ENCODE data around the gene IL12RB2.
"Not testable (repeated sequence)": the region's sequence is repeated elsewhere in the genome, so short reads cannot be mapped to it uniquely, and the experiment has no call there.

The IL12RB2 gene

DNA sequence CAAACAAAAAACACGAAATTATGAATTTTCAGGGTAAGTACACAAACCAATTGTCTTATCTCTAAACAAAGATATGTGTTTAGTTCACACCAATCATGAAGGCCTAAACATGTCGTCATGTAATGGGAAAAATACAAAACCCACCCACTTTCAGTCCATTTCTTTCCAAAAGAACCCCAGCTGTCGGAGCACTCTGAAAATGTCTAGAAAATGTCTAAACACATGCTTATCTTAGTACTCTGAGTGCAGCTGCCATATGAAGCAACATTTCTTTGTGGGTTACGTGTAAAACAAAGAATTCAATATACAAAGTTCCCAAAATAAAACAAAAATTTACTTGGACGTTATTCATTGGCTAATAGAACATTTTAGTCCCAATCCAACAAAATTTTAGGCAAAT is 99.8 kb downstream of the IL12RB2 start:
- in situ Hi-C loops (cut with HindIII; ENCODE audit: low sequenced_read_pairs), result no loop called here
- no peak for DNase-seq (ENCODE audit: low read depth, low spot score)
- TF ChIP-seq, protein P1, sequence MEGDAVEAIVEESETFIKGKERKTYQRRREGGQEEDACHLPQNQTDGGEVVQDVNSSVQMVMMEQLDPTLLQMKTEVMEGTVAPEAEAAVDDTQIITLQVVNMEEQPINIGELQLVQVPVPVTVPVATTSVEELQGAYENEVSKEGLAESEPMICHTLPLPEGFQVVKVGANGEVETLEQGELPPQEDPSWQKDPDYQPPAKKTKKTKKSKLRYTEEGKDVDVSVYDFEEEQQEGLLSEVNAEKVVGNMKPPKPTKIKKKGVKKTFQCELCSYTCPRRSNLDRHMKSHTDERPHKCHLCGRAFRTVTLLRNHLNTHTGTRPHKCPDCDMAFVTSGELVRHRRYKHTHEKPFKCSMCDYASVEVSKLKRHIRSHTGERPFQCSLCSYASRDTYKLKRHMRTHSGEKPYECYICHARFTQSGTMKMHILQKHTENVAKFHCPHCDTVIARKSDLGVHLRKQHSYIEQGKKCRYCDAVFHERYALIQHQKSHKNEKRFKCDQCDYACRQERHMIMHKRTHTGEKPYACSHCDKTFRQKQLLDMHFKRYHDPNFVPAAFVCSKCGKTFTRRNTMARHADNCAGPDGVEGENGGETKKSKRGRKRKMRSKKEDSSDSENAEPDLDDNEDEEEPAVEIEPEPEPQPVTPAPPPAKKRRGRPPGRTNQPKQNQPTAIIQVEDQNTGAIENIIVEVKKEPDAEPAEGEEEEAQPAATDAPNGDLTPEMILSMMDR (IDR thresholded peaks at IDR 0.05; ENCODE audit: low read depth, low read length), result no peak
- no peak overlapping the region for H3K4me3 ChIP-seq (ENCODE audit: low read depth, low read length)

DNA sequence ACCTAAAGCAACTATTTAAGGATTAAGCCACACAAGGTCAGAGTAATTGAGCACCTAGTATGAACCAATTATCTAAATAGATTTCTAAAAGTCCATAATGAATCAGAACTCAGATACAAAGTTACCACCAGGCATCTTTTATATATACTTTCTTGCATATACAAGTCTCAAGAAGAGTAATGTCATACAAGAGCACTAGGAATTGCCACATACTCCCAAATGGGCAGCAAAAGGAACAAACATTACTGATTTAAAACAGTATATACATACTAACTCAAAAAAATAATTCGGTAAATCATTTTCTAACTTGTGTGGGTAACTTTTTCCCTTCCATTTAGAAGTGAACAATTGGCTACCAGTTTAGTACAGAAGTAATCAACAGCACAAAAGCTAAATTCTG is 100.5 kb downstream of the IL12RB2 start:
- TF ChIP-seq, protein P1 (IDR thresholded peaks at IDR 0.05; ENCODE audit: low read depth, low read length), result no peak
- in situ Hi-C loops (cut with HindIII; ENCODE audit: low sequenced_read_pairs), result no loop called here
- no peak for DNase-seq (ENCODE audit: low read depth, low spot score)
- no peak overlapping the region for H3K4me3 ChIP-seq (ENCODE audit: low read depth, low read length)

DNA sequence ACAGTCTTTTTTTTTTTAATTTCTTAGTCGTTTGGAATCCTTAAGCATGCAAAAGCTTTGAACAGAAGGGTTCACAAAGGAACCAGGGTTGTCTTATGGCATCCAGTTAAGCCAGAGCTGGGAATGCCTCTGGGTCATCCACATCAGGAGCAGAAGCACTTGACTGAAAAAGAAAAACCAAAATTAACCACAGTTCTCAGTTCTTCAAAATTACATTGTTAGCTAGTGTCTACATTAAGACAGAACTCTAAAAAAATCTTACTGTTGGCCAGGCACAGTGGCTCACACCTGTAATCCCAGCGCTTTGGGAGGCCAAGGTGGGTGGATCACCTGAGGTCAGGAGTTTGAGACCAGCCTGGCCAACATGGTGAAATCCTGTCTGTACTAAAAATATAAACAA is 105.4 kb downstream of the IL12RB2 start:
- DNase-seq (ENCODE audit: low read depth, low spot score); H3K4me3 ChIP-seq (ENCODE audit: low read depth, low read length); in situ Hi-C loops (cut with HindIII; ENCODE audit: low sequenced_read_pairs): not testable (repeated sequence)

DNA sequence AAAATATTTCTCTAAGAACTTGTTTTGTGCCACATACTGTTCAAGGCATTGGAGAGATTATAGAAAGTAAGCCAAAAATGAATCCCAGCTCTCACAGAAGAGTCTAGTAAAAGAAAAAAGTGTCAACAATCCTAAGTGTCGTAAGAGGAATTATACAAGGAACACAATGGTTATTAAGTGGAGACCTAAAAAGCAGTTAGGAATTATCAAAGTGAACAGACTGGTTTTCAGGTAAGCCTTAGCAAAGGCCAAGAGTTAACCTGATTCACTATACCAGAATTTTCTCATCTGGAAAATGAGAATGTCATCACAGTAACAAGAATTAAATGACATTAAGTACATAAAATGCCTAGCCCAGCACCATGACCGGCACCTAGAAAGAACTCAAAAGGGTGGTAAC is 106.9 kb downstream of the IL12RB2 start:
- no peak for DNase-seq (ENCODE audit: low read depth, low spot score)
- no peak overlapping the region for H3K4me3 ChIP-seq (ENCODE audit: low read depth, low read length)
- in situ Hi-C loops (cut with HindIII; ENCODE audit: low sequenced_read_pairs), result no loop called here
- TF ChIP-seq, protein P1 (IDR thresholded peaks at IDR 0.05; ENCODE audit: low read depth, low read length), result no peak

DNA sequence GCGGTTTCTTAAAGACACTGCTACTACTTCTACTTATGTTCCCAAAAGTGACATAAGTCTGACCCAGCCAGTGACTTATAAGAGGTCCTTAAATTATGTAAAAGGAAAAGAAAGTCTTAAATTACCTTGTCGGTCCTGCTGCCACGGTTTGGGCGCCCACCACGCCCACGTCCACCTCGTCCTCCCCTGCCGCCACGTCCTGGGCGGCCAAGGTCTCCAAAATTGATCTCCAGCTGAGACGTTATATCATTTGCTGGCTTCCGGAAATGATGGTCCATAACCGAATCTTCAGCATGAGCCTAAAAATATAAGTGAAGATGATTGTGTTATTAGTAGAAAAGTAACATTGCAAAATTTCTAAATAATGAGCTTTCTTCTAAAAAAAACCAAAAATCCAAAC is 107.4 kb downstream of the IL12RB2 start:
- no peak for DNase-seq (ENCODE audit: low read depth, low spot score)
- in situ Hi-C loops (cut with HindIII; ENCODE audit: low sequenced_read_pairs), result no loop called here
- no peak overlapping the region for H3K4me3 ChIP-seq (ENCODE audit: low read depth, low read length)
- TF ChIP-seq, protein P1 (IDR thresholded peaks at IDR 0.05; ENCODE audit: low read depth, low read length), result no peak

DNA sequence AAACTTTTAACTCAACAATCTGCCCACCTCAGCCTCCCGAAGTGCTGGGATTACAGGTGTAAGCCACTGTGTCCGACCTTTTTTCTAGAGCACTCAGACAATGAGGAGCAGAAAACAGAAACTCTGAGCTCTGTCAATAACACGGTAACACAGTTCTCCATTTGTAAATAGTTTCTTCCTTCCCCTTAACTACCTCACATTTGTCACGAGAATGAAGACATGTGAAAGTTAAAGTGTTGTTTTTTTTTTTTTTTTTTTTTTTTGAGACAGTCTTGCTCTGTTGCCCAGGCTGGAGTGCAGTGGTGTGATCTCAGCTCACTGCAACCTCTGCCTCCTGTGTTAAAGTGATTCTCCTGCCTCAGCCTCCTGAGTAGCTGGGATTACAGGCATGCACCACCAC is 110.1 kb downstream of the IL12RB2 start:
- DNase-seq (ENCODE audit: low read depth, low spot score); H3K4me3 ChIP-seq (ENCODE audit: low read depth, low read length); in situ Hi-C loops (cut with HindIII; ENCODE audit: low sequenced_read_pairs): not testable (repeated sequence)

DNA sequence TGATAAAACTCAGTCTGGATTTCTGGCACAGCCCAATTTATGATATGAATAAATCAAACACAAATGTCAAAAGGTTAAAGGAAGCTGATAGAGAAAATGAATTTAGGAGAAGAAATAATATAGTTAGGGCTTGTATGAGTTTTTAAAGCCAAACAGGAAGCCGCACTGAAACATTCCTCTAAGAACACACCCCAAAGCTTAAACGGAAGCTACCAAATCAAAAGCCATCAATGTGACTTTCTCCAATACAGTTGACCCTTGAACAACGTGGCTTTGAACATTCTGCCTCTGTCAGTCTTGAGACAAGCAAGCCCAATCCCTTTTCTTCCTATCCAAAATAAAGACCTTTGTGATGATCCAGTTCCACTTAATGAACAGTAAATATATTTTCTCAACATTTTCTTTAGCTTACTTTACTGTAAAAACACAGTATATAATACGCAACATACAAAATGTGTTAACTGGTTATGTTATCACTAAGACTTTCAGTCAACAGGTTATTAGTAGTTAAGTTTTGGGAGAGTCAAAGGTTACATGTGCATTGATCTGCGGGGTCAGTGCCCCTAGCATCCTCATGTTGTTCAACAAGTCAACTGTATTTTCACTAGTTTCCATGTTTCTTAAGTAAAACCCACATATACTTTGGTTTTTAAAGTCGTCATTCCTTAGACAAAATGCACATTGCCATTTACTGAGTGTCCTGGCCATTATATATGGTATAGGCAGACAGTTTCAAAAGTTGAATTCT is 111.3 kb downstream of the IL12RB2 start:
- H3K4me3 ChIP-seq (ENCODE audit: low read depth, low read length), result no peak overlapping the region
- DNase-seq (ENCODE audit: low read depth, low spot score), result no peak
- in situ Hi-C loops (cut with HindIII; ENCODE audit: low sequenced_read_pairs), result no loop called here
- TF ChIP-seq, protein P1 (IDR thresholded peaks at IDR 0.05; ENCODE audit: low read depth, low read length), result no peak

Measured in astrocyte of the spinal cord (primary cell).